Suprapubic skin (tissue), 4 donors: Measurements from ENCODE around the gene SYNDIG1.

Experiments
- EP300 ChIP-seq: sonication (generic); formaldehyde crosslinking; IDR thresholded peaks from one replicate; pipeline ENCODE4 v1.6.1; 2017; ENCODE audit warnings: antibody characterized with exemption
- POLR2A ChIP-seq, 2 donors: fragments of 450-650 bp; IDR thresholded peaks; one replicate each; pipeline ENCODE4 v1.6.1; 2017; ENCODE audit warnings: antibody characterized with exemption in 2 of 2, mild to moderate bottlenecking in 2 of 2, moderate library complexity in 2 of 2
- POLR2AphosphoS5 ChIP-seq, 3 donors: sonication (generic); formaldehyde crosslinking; IDR thresholded peaks; one replicate each; pipeline ENCODE4 v1.6.1; 2017; ENCODE audit warnings: antibody characterized with exemption in 3 of 3
- TF ChIP-seq, protein P1 (sequence below), 2 donors: fragments of 200-600 bp in 1 of 2; fragments of 450-650 bp in 1 of 2; sonication (generic) in 1 of 2; IDR thresholded peaks; one replicate each; pipeline ENCODE4 v1.5.1; 2016 to 2019; ENCODE audit warnings: antibody characterized with exemption in 2 of 2, mild to moderate bottlenecking in 1 of 2, moderate library complexity in 1 of 2

DNA sequence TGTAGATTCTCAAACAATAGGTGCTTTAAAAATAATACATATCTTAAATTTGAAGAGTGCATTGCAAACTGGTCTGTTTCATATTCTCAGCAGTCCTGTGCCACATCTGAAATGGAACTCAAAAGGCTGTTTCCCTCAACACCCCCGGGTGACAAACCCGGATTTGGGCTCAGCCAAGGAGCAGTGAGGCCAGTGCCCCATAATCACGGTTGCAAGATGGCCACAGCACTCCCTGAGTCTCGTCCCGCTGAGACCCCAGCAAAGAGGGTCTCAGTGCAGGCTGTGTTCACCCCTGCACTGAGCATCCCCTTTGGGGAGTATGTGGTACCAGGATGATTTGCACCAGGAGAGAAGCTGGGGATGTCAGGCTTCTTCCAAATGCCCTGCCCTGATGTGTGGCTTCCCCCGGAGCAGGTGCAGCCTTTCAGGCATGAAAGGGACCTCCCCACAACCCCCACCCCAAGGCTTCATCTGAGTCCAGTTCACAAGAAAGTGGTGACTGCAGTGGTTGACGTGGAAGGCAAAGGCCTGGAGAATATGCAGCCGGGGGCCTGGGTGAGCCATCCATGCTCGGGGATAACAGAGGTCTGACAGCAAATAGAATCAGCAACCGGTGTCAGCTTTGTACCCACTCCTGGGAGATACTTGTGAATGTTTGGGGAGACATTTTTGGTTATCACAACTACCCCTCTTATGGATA, 202.9 kb downstream of the SYNDIG1 start:
- TF ChIP-seq POLR2A (IDR thresholded peaks at IDR 0.05): no peak
- TF ChIP-seq, protein P1, sequence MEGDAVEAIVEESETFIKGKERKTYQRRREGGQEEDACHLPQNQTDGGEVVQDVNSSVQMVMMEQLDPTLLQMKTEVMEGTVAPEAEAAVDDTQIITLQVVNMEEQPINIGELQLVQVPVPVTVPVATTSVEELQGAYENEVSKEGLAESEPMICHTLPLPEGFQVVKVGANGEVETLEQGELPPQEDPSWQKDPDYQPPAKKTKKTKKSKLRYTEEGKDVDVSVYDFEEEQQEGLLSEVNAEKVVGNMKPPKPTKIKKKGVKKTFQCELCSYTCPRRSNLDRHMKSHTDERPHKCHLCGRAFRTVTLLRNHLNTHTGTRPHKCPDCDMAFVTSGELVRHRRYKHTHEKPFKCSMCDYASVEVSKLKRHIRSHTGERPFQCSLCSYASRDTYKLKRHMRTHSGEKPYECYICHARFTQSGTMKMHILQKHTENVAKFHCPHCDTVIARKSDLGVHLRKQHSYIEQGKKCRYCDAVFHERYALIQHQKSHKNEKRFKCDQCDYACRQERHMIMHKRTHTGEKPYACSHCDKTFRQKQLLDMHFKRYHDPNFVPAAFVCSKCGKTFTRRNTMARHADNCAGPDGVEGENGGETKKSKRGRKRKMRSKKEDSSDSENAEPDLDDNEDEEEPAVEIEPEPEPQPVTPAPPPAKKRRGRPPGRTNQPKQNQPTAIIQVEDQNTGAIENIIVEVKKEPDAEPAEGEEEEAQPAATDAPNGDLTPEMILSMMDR (IDR thresholded peaks at IDR 0.05): no peak
- TF ChIP-seq POLR2AphosphoS5 (IDR thresholded peaks at IDR 0.05): no peak
- no peak for TF ChIP-seq EP300
